ENCODE measurements around the gene ENAH.
"Not testable (repeated sequence)": the region's sequence is repeated elsewhere in the genome, so short reads cannot be mapped to it uniquely, and the experiment has no call there.

Gene ENAH

GRCh38 chr1:225522588-225523262 lies 130.2 kb downstream of the ENAH start:
- DNase-seq: no peak

DNA sequence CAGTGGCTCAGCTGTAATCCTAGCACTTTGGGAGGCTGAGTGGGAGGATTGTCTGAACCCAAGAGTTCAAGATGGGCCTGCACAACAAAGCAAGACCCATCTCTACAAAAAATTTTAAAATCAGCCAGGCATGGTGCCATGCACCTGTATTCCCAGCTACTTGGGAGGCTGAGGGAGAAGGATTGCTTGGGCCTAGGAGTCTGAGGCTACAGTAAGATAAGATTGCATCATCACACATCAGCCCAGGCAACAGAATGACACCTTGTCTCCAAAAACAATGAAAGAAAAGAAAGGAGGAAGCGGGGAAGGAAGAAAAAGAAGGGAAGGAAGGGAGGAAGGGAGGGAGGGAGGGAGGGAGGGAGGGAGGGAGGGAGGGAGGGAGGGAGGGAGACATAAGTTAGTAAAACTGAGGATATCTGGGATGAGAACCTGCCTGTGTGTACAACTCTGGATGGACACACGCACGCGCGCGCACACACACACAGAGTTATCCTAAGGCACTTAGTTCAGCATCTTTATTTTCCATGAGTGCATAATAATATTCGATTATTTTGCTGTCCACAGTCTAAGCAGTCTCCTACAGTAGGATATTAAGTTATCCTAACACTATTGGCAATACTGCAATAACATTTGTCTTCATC lies 132.2 kb downstream of the ENAH start:
- no peak for DNase-seq

DNA sequence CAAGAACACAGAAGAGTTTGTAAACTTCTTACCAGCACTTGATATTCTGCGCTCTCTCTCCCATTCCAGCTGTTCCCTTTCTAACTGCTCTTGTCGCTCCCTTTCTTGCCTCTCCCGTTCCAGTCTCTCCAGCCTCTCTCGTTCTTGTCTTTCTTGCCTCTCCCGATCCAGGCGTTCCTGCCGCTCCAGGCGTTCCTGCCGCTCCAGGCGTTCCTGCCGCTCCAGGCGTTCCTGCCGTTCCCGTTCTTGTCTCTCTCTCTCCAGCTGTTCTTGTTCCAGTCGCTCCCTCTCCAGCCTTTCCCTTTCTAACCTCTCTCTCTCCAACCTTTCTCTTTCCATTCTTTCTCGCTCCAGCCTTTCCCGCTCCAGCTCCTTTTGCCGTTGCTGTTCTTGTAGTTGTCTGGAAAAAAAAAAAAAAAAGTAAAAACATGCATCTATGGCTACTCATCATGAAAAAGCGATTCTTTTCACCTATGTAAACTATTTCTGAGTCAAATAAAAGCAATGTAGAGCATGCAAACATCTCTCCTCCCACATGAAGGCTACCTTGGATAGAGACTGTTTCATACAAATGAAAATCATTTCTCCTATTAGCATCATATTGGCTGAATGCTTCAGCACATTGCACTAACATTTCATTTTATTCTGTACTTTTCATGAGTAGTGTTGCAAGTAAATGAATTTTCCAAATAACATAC lies 133.6 kb downstream of the ENAH start:
- DNase-seq: no peak

DNA sequence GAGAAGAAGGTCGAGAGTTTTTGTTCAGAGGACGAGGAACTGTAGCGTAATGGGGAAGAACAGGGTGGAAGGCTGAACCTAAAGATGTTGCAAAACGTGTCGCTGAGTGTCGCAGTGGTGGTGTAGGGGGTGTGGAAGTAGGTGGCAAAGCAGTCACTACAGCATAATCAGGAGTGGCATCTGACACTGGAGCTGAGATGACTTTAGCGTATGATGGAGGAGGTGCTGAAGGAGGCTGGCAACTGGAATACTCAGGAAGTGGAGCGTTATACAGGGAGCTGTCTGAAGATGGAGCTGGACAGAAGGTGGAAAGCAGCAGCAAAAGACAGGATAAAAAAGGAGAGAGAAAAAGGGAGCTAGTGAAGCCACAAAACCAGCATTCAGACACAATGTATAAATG lies 135.2 kb downstream of the ENAH start:
- no peak for DNase-seq

DNA sequence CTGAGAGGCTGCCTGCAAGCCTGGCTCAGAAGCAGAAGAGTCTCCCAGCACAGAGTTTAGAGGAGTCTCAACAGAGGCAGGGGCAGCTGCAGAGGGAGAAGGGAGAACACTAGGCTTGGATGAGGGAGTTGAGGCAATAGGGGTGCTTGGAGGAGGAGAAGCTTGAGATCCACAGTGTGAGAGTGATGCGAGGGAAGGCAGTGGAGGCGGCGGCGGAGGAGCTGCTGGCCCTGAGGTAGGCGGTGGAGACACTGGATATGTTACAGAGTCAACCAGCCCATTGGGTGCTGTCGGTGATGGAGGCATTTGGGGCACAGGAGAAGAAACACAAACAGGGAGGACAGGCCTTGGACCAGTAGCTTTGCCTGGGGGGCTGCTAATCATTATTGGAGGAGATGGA lies 135.7 kb downstream of the ENAH start:
- no peak for DNase-seq

GRCh38 chr1:225514671-225515081 lies 138.2 kb downstream of the ENAH start:
- DNase-seq: no peak

DNA sequence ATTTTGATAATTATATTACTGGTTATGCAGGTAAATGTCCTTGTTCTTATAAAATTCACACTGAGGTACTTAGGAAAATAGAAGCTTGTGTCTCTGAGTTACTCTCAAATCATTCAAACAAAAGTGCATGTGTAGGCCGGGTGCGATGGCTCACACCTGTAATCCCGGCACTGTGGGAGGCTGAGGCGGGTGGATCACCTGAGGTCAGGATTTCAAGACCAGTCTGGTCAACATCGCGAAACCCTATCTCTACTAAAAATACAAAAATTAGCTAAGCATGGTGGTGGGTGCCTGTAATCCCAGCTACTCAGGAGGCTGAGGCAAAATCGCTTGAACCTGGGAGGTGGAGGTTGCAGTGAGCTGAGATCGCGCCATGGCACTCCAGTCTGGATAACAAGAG lies 139.3 kb downstream of the ENAH start:
- not testable (repeated sequence) for DNase-seq

GRCh38 chr1:225511828-225512381 lies 141.0 kb downstream of the ENAH start:
- no peak for DNase-seq

- DNase-seq: not testable (repeated sequence)
Observed at GRCh38 chr1:225510740-225511139, 142.2 kb downstream of the ENAH start.

DNA sequence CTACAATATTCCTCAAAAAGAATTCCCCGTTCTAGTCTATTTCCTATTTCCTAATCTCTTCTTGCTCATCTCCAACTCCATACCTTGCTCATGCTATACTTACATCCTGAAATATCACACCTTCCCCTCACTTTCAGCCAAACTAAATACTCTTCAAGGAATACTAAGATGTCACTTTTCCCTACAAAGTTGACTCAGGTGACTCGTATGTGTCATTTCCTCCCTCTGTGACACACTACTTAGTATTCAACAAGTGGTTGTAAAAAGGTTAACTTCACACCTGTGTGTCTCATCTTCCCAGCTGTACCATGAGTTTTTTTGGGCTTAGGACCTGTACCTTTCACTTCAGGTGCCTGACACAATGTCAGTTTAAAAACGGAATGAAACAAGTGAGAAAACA lies 143.2 kb downstream of the ENAH start:
- no peak for DNase-seq

GRCh38 chr1:225509376-225509707 lies 143.6 kb downstream of the ENAH start:
- DNase-seq: no peak

GRCh38 chr1:225508538-225509375 lies 144.2 kb downstream of the ENAH start:
- DNase-seq: no peak

DNA sequence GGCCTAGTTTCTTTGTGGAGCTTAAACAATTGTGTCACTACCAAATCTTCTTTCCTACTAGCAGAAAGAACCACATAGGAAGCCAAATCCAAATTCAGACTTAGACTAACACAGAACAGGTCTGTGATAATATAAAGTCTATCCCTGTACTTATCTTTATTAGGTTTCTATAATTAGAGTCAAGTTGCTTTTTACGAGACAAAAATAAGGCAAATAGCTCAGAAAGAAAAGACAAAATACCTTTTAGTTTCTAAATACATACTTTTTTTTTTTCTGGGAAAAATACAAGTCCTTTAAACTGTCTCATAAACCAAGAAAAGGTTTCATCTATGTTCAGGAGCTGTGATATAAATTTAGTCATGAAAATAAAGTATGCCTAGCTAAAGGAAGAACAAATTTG lies 146.2 kb downstream of the ENAH start:
- DNase-seq: no peak

GRCh38 chr1:225504776-225505175 lies 148.1 kb downstream of the ENAH start:
- DNase-seq: no peak

DNA sequence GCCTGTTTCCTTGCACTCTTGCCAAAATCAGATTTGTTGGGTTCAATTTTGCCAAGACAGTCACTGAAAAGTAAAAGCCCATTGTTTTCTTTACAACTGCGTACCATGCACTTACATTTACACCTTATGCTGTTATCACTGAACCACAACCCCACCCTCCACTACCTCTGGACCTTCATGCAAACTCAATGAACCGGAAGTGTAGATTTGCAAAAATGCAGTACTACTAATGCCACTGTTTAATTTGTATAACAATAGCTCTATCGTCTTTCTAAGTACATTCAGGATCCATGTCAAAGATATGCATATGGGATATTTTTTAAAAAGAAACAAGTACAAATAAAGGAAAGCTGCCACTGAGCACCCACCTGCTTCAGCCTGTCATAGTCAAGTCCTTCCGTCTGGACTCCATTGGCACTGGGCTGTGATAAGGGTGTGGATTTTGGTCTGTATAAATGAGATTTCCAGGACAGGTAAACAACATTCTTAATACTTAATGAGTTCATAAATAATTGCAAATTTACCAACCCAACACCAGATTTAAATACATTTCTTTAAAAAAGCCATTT lies 152.2 kb downstream of the ENAH start:
- DNase-seq: no peak

DNA sequence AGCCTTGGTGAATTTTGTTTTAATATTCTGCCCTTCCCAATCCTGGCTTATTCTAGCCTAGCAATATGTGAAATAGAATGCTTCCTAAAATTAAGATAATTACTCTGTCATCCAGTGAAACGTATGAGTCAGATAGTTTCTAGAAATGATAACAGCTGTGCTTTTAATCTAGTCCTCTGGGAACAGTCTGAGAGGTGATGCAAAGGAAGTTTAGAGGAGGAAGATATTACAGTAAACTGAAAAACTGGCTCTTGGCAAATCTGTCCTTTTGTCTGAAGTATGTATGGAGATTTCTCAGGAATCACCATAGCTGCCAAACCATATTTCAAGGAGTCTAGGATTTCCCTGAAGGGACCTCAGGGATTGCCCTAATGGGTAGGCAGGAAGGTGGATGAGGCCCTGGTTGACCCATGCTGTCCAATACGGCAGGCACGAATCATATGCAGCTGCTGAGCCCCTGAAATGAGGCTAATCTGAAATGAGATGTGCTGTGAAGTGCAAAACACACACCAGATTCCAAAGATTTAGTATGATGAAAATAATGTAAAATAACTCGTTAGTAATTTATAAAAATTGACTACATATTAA lies 154.3 kb downstream of the ENAH start:
- DNase-seq: no peak

DNA sequence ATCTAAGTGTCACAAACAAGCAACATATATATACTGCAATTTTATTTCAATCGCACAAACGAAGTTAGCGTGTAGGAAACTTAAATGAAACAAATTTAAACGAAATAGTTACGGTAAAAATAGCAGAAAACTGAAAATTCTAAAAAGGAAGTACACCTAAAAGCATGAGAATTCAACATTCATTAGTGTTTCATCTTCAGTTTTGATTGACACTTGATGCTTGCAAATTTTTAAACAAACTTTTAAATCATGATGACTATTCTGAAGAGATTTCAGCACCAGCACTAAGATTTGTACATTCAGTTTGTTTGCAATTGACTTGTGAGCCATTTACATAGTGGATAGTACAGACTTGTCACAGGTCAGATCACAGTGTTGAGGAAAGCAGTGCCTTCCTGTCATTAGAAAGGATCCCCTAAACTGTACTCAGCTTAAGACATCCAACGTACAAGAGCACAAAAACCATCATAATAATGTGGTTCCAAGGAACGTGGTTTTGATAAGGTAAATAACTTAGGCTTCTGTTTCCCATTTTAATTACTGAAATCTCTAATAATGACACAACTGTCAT lies 158.0 kb downstream of the ENAH start:
- no peak for DNase-seq

DNA sequence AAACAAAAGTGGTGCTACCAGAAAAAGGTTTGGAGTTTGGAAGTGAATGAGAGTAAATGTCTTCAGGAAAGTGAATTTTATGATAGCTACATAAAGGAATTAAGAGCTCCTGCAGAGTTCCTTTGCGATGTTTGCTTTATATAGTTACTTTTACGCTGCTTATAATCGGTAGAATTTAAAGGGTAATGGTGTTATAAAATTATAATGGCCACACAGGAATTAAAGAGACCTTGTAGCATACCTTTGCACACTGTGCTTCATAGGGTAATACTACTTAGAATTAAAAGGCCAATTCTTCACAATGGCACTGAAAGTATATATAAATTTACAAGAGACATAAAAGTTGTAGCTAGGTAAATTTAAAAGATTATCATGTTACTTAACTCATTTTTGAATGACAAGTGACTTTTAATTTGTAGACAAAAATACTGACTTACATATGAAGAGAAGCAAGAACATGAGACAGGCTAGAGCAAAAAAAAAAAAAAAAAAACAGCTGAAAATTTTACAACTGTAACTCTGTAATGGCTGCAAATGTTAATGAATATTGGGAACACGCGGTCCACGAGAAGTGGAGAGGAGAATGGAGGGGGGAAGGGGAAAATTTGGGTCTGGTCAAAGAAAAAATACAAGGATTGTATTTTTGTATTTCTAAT lies 159.2 kb downstream of the ENAH start:
- no peak for DNase-seq

- DNase-seq: no peak
Observed at GRCh38 chr1:225488676-225489075, 164.2 kb downstream of the ENAH start.

- no peak for DNase-seq
Observed at GRCh38 chr1:225486856-225487255, 166.1 kb downstream of the ENAH start.

DNA sequence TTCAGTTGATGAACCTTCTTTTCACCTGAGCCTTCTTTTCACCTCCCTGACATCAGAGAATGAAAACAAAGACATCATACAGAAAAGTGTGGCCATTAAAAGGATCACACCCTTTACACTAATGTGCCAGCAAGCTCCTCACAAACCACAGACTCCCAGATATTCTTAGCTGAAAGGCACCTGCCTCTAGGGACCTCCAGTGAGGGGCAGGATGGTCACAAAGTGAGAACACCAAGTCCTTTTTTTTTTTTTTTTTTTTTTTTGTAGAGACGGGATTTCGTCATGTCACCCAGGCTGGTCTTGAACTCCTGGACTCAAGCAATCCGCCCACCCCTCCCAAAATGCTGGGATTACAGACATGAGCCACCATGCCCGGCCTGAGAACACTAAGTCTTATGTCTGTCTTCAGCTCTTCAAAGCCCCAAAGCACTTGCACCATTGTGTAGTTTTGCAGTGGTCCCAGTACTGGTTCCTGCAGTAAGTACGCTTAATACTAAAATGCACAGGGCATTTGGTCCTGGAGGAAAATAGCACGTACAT lies 166.9 kb downstream of the ENAH start:
- DNase-seq: no peak
